HepG2 (cell line): ENCODE results near the gene MRPL28. TPM values are rescaled to one million over a fixed set of nuclear protein-coding genes. Genes with fewer than 3 reads are reported as not detected.
A peak's percentile ranks its signal among the peaks of the same experiment; 100 is the strongest.

ENCODE experiments used
- ATAC-seq: fragments of 200-7000 bp; cut with Tn5 transposase; 3 replicates; pipeline ENCODE4 v1.9.1; 2020; ENCODE audit warnings: mild to moderate bottlenecking, moderate library complexity
- BruUV-seq: library from RNA; stranded (reverse); fragments of 400-500 nt; replicated peaks from 2 replicates; lab custom pipeline; 2021; lab: Mats Ljungman, UMichigan
- CTCF ChIA-PET: fragments of 300-600 bp; formaldehyde crosslinking; extraction: SDS; loops from one replicate; lab custom pipeline; 2021; ENCODE audit warnings: low total read pairs, inconsistent platforms, low intra/inter-chr PET ratio; lab: Yijun Ruan, JAX
- POLR2A ChIA-PET: fragments of 350-600 bp; sonication (Branson Sonifier 250); formaldehyde crosslinking; loops from one replicate; lab custom pipeline; 2020; ENCODE audit warnings: antibody characterized with exemption, inconsistent platforms; lab: Yijun Ruan, JAX
- DNase-seq: peaks from one replicate; pipeline ENCODE4 v3.0.0-alpha.2; 2015; ENCODE audit warnings: low spot score
- FAIRE-seq: peaks from 3 replicates; lab custom pipeline; 2011; peaks lifted over from hg19 to GRCh38; lab: Jason Lieb, UNC
- H2AFZ ChIP-seq: one replicate; pipeline ENCODE4 v1.6.1; 2011; ENCODE audit warnings: low read length, inconsistent platforms
- H3K27ac ChIP-seq: fragments of 300-600 bp; 3 replicates; pipeline ENCODE4 v1.8.0; 2011; ENCODE audit warnings: mixed run types, mild to moderate bottlenecking, mixed read lengths, low read length, inconsistent platforms; ENCODE audit not compliant: insufficient read depth; ENCODE audit errors: extremely low read length
- H3K27me3 ChIP-seq, 2 experiments: fragments of 200-600 bp in 1 of 2; 2 replicates in 1 of 2; 3 replicates in 1 of 2; pipeline versions ENCODE4 v1.6.0 to v1.8.0; 2011; ENCODE audit warnings: low read length in 2 of 2, mild to moderate bottlenecking in 2 of 2, moderate library complexity in 2 of 2, inconsistent platforms in 1 of 2; ENCODE audit not compliant: insufficient read depth in 2 of 2, control insufficient read depth in 1 of 2
- H3K36me3 ChIP-seq, 2 experiments: fragments of 200-600 bp in 1 of 2; replicated peaks in 1 of 2; 2 replicates in 1 of 2; 3 replicates in 1 of 2; pipeline versions ENCODE4 v1.5.1 to v1.8.0; 2011; ENCODE audit warnings: low read length in 2 of 2, inconsistent platforms in 1 of 2; ENCODE audit not compliant: insufficient read depth in 2 of 2, control insufficient read depth in 1 of 2
- H3K4me1 ChIP-seq: 2 replicates; pipeline ENCODE4 v1.5.1; 2012; ENCODE audit warnings: low read length, inconsistent platforms; ENCODE audit not compliant: insufficient read depth
- H3K4me2 ChIP-seq: 2 replicates; pipeline ENCODE4 v1.6.0; 2011; ENCODE audit warnings: low read depth, low read length, inconsistent platforms
- H3K4me3 ChIP-seq, 3 experiments: fragments of 200-600 bp in 1 of 3; sonication (generic), shearing (Covaris generic) in 1 of 3; replicated peaks in 1 of 3; 2 replicates each; pipeline ENCODE4 v1.5.1; 2011 to 2016; ENCODE audit warnings: low read length in 3 of 3, inconsistent platforms in 2 of 3, low read depth in 2 of 3, mild to moderate bottlenecking in 2 of 3, control low read depth in 1 of 3, mixed read lengths in 1 of 3; ENCODE audit not compliant: insufficient read depth in 1 of 3
- H3K79me2 ChIP-seq: one replicate; pipeline ENCODE4 v1.6.1; 2011; ENCODE audit warnings: low read length, inconsistent platforms; ENCODE audit not compliant: insufficient read depth
- H3K9ac ChIP-seq: 2 replicates; pipeline ENCODE4 v1.6.0; 2011; ENCODE audit warnings: mild to moderate bottlenecking, low read depth, low read length, inconsistent platforms; ENCODE audit not compliant: insufficient read depth
- H3K9me3 ChIP-seq: 2 replicates; pipeline ENCODE4 v1.5.1; 2012; ENCODE audit warnings: mild to moderate bottlenecking, low read length
- H4K20me1 ChIP-seq: 2 replicates; pipeline ENCODE4 v1.6.0; 2011; ENCODE audit warnings: inconsistent platforms, mild to moderate bottlenecking, low read length, moderate library complexity; ENCODE audit not compliant: insufficient read depth
- ATAD3A ChIP-seq: sonication (generic); formaldehyde crosslinking; IDR thresholded peaks from 2 replicates; pipeline ENCODE4 v1.4.0; 2020; ENCODE audit warnings: missing genetic modification reagents
- HNRNPK ChIP-seq: fragments of 200-400 bp; formaldehyde crosslinking; IDR thresholded peaks from 2 replicates; pipeline ENCODE4 v1.6.1; 2018; ENCODE audit warnings: low read length, low read depth, moderate library complexity, mild to moderate bottlenecking; ENCODE audit not compliant: poor library complexity, severe bottlenecking
- HNRNPL ChIP-seq: fragments of 200-400 bp; formaldehyde crosslinking; IDR thresholded peaks from 2 replicates; pipeline ENCODE4 v1.6.1; 2017; ENCODE audit warnings: mild to moderate bottlenecking, low read depth, low read length
- JARID2 ChIP-seq: sonication (generic); formaldehyde crosslinking; IDR thresholded peaks from 2 replicates; pipeline ENCODE4 v1.8.1; 2023; ENCODE audit warnings: missing genetic modification reagents, inconsistent platforms; ENCODE audit not compliant: insufficient replicate concordance
- MTA1 ChIP-seq: sonication (generic); formaldehyde crosslinking; IDR thresholded peaks from 2 replicates; pipeline ENCODE4 v1.4.0; 2020; ENCODE audit warnings: missing genetic modification reagents, mild to moderate bottlenecking, borderline replicate concordance
- NBN ChIP-seq: fragments of 450-650 bp; conservative IDR thresholded peaks from 2 replicates; pipeline ENCODE4 v1.6.1; 2017
- PCBP1 ChIP-seq: fragments of 200-400 bp; formaldehyde crosslinking; IDR thresholded peaks from 2 replicates; pipeline ENCODE4 v1.6.1; 2017; ENCODE audit warnings: mild to moderate bottlenecking, low read depth, low read length, borderline replicate concordance
- PLRG1 ChIP-seq: fragments of 450-650 bp; conservative IDR thresholded peaks from 2 replicates; pipeline ENCODE4 v1.6.1; 2016
- ZNF225 ChIP-seq: sonication (generic); formaldehyde crosslinking; IDR thresholded peaks from 2 replicates; pipeline ENCODE4 v1.4.0; 2020; ENCODE audit warnings: mild to moderate bottlenecking, missing genetic modification reagents
- ZNF580 ChIP-seq: IDR thresholded peaks from 2 replicates; pipeline ENCODE4 v1.6.1; 2016; ENCODE audit warnings: low read depth, borderline replicate concordance
- WGBS: methylation state at CpG from one replicate; pipeline ENCODE4 v1.1.6; 2017; ENCODE audit warnings: low lambda C conversion rate; 5-methylcytosine and 5-hydroxymethylcytosine counted together
- in situ Hi-C: cut with HindIII; loops from 2 replicates; pipeline ENCODE4 v1.10.0; 2017; ENCODE audit warnings: low pct_unique_long_range_greater_than_20kb; ENCODE audit not compliant: extremely low pct_ligation_motif_present
- intact Hi-C: fragments of 100-400 bp; cut with micrococcal nuclease; formaldehyde crosslinking; loops from one replicate; pipeline ENCODE4 v1.10.0; 2022; ENCODE audit not compliant: unreplicated experiment
- polyA plus RNA-seq, 8 experiments: library from polyadenylated mRNA; depleted of rRNA in 3 of 8; stranded (reverse) in 7 of 8; unstranded in 1 of 8; fragments of >200 nt; fragmentation: Illumina TruSeq in 4 of 8; extraction: Trizol in 4 of 8; gene quantifications; 2 replicates each; pipeline versions ENCODE4 v1.2.1 to v1.2.3, GENCODE V29; 2011 to 2016; ENCODE audit warnings: low read depth in 4 of 8, missing spikeins in 1 of 8, mixed read lengths in 1 of 8; ENCODE audit not compliant: insufficient read depth in 1 of 8
- total RNA-seq, 5 experiments: library from RNA; depleted of rRNA; stranded (reverse); fragments of >200 nt; fragmentation: Illumina TruSeq; extraction: Trizol; gene quantifications; 2 replicates each; pipeline ENCODE4 v1.2.3, GENCODE V29; 2016; ENCODE audit warnings: low read depth in 1 of 5
- TF ChIP-seq, protein P1 (sequence below): sonication (generic); formaldehyde crosslinking; IDR thresholded peaks from 2 replicates; pipeline ENCODE4 v1.8.1; 2022; ENCODE audit warnings: low read depth, mild to moderate bottlenecking, missing genetic modification reagents
- TF ChIP-seq, protein P2 (sequence below): sonication (generic); formaldehyde crosslinking; IDR thresholded peaks from 2 replicates; pipeline ENCODE4 v1.4.0; 2020; ENCODE audit warnings: mild to moderate bottlenecking, low read depth, missing genetic modification reagents
- TF ChIP-seq, protein P3 (sequence below): sonication (generic); formaldehyde crosslinking; IDR thresholded peaks from 2 replicates; pipeline ENCODE4 v1.5.0; 2020; ENCODE audit warnings: mild to moderate bottlenecking, missing genetic modification reagents, borderline replicate concordance

The MRPL28 gene
- total and polyA plus RNA-seq, 2 of the 13 experiments (the other 11 are each of a cell fraction or from before 2014, with no cell fraction given): 114 to 135 TPM

DNA sequence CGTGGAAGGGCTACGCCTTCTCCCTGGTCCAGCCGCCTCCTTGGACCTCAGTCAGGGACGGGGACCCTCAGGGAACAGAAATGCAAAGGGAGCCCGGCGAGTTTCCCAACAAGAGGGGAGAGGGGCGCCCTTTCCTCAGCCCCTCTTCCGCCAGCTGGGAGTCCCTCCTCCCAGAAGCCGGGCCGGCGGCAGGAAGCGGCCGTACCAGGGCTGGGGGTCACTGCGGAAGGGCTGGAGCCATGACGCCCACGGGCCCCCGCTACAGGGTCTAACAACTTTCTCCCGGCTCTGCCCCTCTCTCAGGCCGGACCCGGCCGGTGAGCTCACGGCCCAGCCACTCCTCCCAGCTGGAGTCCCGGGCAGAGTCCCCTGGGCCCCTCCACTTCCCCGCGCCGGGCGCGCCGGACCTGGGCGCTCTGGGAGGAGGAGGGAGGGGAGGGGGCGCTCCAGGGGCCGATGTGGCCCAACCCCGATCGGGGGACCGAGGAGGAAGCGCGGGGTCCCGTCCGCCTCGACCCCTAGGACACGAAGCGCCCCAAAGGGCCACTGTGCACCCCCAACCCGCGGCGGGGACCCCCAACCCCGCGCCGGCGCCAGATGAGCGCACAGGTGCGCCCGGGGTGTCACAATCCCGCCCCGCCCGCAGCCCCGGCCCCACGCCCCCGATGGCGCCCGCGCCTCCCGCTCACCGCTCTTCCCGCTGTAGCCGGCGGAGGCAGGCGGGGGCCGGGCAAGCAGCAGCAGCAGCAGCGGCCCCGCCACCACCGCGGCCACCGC is 10.9 kb upstream of the MRPL28 start (continued):
- TF ChIP-seq, protein P1, sequence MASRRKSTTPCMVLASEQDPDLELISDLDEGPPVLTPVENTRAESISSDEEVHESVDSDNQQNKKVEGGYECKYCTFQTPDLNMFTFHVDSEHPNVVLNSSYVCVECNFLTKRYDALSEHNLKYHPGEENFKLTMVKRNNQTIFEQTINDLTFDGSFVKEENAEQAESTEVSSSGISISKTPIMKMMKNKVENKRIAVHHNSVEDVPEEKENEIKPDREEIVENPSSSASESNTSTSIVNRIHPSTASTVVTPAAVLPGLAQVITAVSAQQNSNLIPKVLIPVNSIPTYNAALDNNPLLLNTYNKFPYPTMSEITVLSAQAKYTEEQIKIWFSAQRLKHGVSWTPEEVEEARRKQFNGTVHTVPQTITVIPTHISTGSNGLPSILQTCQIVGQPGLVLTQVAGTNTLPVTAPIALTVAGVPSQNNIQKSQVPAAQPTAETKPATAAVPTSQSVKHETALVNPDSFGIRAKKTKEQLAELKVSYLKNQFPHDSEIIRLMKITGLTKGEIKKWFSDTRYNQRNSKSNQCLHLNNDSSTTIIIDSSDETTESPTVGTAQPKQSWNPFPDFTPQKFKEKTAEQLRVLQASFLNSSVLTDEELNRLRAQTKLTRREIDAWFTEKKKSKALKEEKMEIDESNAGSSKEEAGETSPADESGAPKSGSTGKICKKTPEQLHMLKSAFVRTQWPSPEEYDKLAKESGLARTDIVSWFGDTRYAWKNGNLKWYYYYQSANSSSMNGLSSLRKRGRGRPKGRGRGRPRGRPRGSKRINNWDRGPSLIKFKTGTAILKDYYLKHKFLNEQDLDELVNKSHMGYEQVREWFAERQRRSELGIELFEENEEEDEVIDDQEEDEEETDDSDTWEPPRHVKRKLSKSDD: 0 out of 2 replicates have a peak, but pooled peaks have one; percentile 33
- TF ChIP-seq NBN (no peak), HNRNPL (0 out of 2 replicates have a peak, but pooled peaks have one; percentile 34), PLRG1 (no peak)

GRCh38 chr16:380762-381011 is 10.3 kb upstream of the MRPL28 start:
- DNase-seq (no peak), ATAC-seq (peak; percentile 46), FAIRE-seq (no peak)
- peaks cover 7 to 9% of the 10 kb centered on the region in 2 experiments; a peak in 2 of 5 replicates for H3K36me3 ChIP-seq
- H3K27ac ChIP-seq: peak overlapping the region; percentile 68
- no TSS peak for BruUV-seq
- POLR2A ChIA-PET: interaction anchor here (0.8 to 5.9 kb wide), 7 partner anchors 10 to 122 kb away, joined by 3 to 27 read pairs (median 5); partner anchors contain the start of genes AXIN1, DECR2 and MRPL28
- H3K9me3 ChIP-seq: no peaks in the 10 kb centered on the region
- CTCF ChIA-PET: no interaction called here
- intact Hi-C loops (no loop called here), in situ Hi-C loops (no loop called here)
- peaks cover 16% of the 10 kb centered on the region for H3K79me2 ChIP-seq
- H3K4me2 ChIP-seq: peak overlapping the region; percentile 88
- peak overlapping the region; percentile 81 for H3K9ac ChIP-seq
- peaks cover 38% of the 10 kb centered on the region for H3K4me1 ChIP-seq
- 0% methylated on average over 3 of the region's 12 CpGs for WGBS
- no peaks in the 10 kb centered on the region for H4K20me1 ChIP-seq
- H2AFZ ChIP-seq: no peak overlapping the region
- H3K4me3 ChIP-seq: peak overlapping the region; percentile 85 to 94 (median 93)
- H3K27me3 ChIP-seq: no peaks in the 10 kb centered on the region
- TF ChIP-seq, protein P2, sequence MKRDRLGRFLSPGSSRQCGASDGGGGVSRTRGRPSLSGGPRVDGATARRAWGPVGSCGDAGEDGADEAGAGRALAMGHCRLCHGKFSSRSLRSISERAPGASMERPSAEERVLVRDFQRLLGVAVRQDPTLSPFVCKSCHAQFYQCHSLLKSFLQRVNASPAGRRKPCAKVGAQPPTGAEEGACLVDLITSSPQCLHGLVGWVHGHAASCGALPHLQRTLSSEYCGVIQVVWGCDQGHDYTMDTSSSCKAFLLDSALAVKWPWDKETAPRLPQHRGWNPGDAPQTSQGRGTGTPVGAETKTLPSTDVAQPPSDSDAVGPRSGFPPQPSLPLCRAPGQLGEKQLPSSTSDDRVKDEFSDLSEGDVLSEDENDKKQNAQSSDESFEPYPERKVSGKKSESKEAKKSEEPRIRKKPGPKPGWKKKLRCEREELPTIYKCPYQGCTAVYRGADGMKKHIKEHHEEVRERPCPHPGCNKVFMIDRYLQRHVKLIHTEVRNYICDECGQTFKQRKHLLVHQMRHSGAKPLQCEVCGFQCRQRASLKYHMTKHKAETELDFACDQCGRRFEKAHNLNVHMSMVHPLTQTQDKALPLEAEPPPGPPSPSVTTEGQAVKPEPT: no peak
- 0 out of 2 replicates have a peak, but pooled peaks have one; percentile 18 for TF ChIP-seq MTA1 (CRISPR knock-in tag)
- TF ChIP-seq, protein P3, sequence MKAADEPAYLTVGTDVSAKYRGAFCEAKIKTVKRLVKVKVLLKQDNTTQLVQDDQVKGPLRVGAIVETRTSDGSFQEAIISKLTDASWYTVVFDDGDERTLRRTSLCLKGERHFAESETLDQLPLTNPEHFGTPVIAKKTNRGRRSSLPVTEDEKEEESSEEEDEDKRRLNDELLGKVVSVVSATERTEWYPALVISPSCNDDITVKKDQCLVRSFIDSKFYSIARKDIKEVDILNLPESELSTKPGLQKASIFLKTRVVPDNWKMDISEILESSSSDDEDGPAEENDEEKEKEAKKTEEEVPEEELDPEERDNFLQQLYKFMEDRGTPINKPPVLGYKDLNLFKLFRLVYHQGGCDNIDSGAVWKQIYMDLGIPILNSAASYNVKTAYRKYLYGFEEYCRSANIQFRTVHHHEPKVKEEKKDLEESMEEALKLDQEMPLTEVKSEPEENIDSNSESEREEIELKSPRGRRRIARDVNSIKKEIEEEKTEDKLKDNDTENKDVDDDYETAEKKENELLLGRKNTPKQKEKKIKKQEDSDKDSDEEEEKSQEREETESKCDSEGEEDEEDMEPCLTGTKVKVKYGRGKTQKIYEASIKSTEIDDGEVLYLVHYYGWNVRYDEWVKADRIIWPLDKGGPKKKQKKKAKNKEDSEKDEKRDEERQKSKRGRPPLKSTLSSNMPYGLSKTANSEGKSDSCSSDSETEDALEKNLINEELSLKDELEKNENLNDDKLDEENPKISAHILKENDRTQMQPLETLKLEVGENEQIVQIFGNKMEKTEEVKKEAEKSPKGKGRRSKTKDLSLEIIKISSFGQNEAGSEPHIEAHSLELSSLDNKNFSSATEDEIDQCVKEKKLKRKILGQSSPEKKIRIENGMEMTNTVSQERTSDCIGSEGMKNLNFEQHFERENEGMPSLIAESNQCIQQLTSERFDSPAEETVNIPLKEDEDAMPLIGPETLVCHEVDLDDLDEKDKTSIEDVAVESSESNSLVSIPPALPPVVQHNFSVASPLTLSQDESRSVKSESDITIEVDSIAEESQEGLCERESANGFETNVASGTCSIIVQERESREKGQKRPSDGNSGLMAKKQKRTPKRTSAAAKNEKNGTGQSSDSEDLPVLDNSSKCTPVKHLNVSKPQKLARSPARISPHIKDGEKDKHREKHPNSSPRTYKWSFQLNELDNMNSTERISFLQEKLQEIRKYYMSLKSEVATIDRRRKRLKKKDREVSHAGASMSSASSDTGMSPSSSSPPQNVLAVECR (CRISPR knock-in tag): no peak; the same call in 1 of the 2 replicates
- 0 out of 2 replicates have a peak, but pooled peaks have one; percentile 15 for TF ChIP-seq ZNF225 (CRISPR knock-in tag)
- 0 out of 2 replicates have a peak, but pooled peaks have one; percentile 59 for TF ChIP-seq PCBP1
- TF ChIP-seq HNRNPK: peak; percentile 0
- TF ChIP-seq JARID2 (CRISPR knock-in tag): no peak
- no peak for TF ChIP-seq ATAD3A
- TF ChIP-seq ZNF580 (CRISPR knock-in tag): peak; percentile 10; the same call in 1 of the 2 replicates
